HEK293 (cell line): ENCODE results near the gene ATP10A.

Experiments
- CTCF ChIP-seq: fragments of 450-650 bp; formaldehyde crosslinking; IDR thresholded peaks from 2 replicates; pipeline ENCODE4 v1.5.1; 2016; ENCODE audit warnings: missing biosample characterization, missing genetic modification characterization
- SALL2 ChIP-seq: fragments of 450-650 bp; formaldehyde crosslinking; IDR thresholded peaks from 2 replicates; pipeline ENCODE4 v1.5.0; 2017; ENCODE audit warnings: missing biosample characterization, mild to moderate bottlenecking, missing genetic modification characterization, borderline replicate concordance
- ZFP3 ChIP-seq: fragments of 450-650 bp; formaldehyde crosslinking; IDR thresholded peaks from 2 replicates; pipeline ENCODE4 v1.5.1; 2016; ENCODE audit warnings: low read depth, missing biosample characterization, missing genetic modification characterization
- ZNF174 ChIP-seq: fragments of 450-650 bp; formaldehyde crosslinking; IDR thresholded peaks from 2 replicates; pipeline ENCODE4 v1.5.0; 2017; ENCODE audit warnings: missing biosample characterization, mild to moderate bottlenecking, missing genetic modification characterization
- ZNF335 ChIP-seq: fragments of 450-650 bp; formaldehyde crosslinking; conservative IDR thresholded peaks from 2 replicates; pipeline ENCODE4 v1.5.1; 2016; ENCODE audit warnings: missing biosample characterization, missing genetic modification characterization
- ZNF610 ChIP-seq: fragments of 450-650 bp; formaldehyde crosslinking; IDR thresholded peaks from 2 replicates; pipeline ENCODE4 v1.5.1; 2016; ENCODE audit warnings: missing biosample characterization, missing genetic modification characterization, borderline replicate concordance
- ZNF777 ChIP-seq: fragments of 450-650 bp; formaldehyde crosslinking; IDR thresholded peaks from 2 replicates; pipeline ENCODE4 v1.5.1; 2017; ENCODE audit warnings: missing biosample characterization, missing genetic modification characterization, borderline replicate concordance

- TF ChIP-seq CTCF (tag by site-specific recombination) = no peak
- TF ChIP-seq ZNF174 = no peak
- TF ChIP-seq ZNF335 = no peak
- no peak for TF ChIP-seq SALL2 (tag by site-specific recombination)
- no peak for TF ChIP-seq ZNF610 (tag by site-specific recombination)
- no peak for TF ChIP-seq ZNF777 (tag by site-specific recombination)
- TF ChIP-seq ZFP3 (tag by site-specific recombination) = no peak
These were observed 98.0 kb downstream of the ATP10A start for GRCh38 chr15:25764980-25765735.
